ENCODE data around the gene ARHGAP12. TPM values are rescaled to one million over a fixed set of nuclear protein-coding genes. Genes with fewer than 3 reads are reported as not detected.

ARHGAP12 gene
- polyA plus RNA-seq, 1 donor from 2014 or later, result 62.6 TPM

DNA sequence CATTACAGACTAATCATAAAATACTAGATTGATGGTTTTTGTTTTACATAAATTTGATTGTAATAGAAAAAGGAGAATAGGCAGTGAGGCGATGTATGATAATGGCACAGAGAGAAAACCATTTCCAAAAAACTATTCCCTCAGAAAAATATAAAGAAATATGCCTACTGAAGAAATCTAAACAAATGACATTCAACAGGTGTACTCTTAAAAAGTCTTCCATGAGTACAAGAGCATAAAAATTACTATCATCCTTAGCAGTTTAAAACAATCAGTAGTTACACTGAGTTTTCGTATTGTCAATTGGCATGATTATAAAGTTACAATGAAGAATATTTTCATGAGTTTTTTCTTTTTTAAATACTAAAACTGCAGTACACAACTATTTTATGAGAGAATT lies 75.0 kb downstream of the ARHGAP12 start:
- H3K4me3 ChIP-seq (ENCODE audit: low read length), result no peak overlapping the region
- H3K79me2 ChIP-seq (replicated peaks; ENCODE audit: insufficient read depth, low read length), result peaks cover 3% of the 10 kb centered on the region
- no peaks in the 10 kb centered on the region for H3K36me3 ChIP-seq (ENCODE audit: insufficient read depth, low read length)
- no peaks in the 10 kb centered on the region for H3K9me2 ChIP-seq (ENCODE audit: insufficient read depth, low read length)
- no peak for TF ChIP-seq REST (IDR thresholded peaks at IDR 0.05; ENCODE audit: borderline replicate concordance)
- TF ChIP-seq POLR2AphosphoS5 (IDR thresholded peaks at IDR 0.05), result no peak
- TF ChIP-seq EZH2 (IDR thresholded peaks at IDR 0.05; ENCODE audit: borderline replicate concordance, insufficient read depth, low read length, poor library complexity, severe bottlenecking), result no peak
- no peak for TF ChIP-seq MXI1 (conservative IDR thresholded peaks at IDR 0.05; ENCODE audit: poor library complexity, severe bottlenecking)
- TF ChIP-seq EP300 (conservative IDR thresholded peaks at IDR 0.05; ENCODE audit: poor library complexity, severe bottlenecking), result no peak
- no peak for TF ChIP-seq TAF1 (IDR thresholded peaks at IDR 0.05; ENCODE audit: low read depth)
- TF ChIP-seq RAD21 (conservative IDR thresholded peaks at IDR 0.05), result no peak
- no peak for TF ChIP-seq SMC3 (conservative IDR thresholded peaks at IDR 0.05; ENCODE audit: poor library complexity)
- H4K20me1 ChIP-seq (ENCODE audit: insufficient read depth), result no peaks in the 10 kb centered on the region
- H3F3A ChIP-seq (ENCODE audit: insufficient read depth, low read length, poor library complexity, severe bottlenecking), result no peaks in the 10 kb centered on the region
- H3K4me2 ChIP-seq (ENCODE audit: low read length), result no peak overlapping the region
- H3K9ac ChIP-seq (ENCODE audit: low read length), result no peak overlapping the region
- no peak overlapping the region for H2AFZ ChIP-seq (ENCODE audit: low read depth, low read length)
- no peaks in the 10 kb centered on the region for H3K27me3 ChIP-seq (ENCODE audit: insufficient read depth, low read depth, low read length)
- H3K27ac ChIP-seq (ENCODE audit: low read length), result no peak overlapping the region
- H3K9me3 ChIP-seq (ENCODE audit: low read length), result no peaks in the 10 kb centered on the region

DNA sequence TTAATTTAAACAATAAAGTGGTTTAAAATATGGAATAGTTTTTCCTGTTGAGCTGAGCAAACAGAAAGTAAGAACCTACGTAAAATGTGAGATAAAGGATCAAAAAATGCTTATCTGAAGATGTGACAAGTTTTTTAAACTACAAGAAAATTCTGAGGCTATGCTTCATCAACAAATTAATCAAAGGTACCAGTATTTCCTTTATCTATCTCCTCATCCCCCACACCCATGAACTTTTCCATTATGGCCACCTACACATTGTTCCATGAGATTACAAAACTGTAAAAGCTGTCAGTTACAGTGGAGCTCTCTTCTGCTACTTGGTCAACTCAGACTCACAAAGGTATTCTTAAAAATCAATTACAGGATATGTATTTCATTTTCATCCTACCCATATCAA lies 77.4 kb downstream of the ARHGAP12 start:
- H3K79me2 ChIP-seq (replicated peaks; ENCODE audit: insufficient read depth, low read length), result peaks cover under 1% of the 10 kb centered on the region

More for the DNA sequence above, 77.4 kb downstream of the ARHGAP12 start:
- H3K27ac ChIP-seq (ENCODE audit: low read length), result no peak overlapping the region
- H3K9me3 ChIP-seq (ENCODE audit: low read length), result no peaks in the 10 kb centered on the region
- H3K36me3 ChIP-seq (ENCODE audit: insufficient read depth, low read length), result no peaks in the 10 kb centered on the region
- H3K27me3 ChIP-seq (ENCODE audit: insufficient read depth, low read depth, low read length), result no peaks in the 10 kb centered on the region
- no peak overlapping the region for H2AFZ ChIP-seq (ENCODE audit: low read depth, low read length)
- no peaks in the 10 kb centered on the region for H3K9me2 ChIP-seq (ENCODE audit: insufficient read depth, low read length)
- H3K9ac ChIP-seq (ENCODE audit: low read length), result no peak overlapping the region
- no peaks in the 10 kb centered on the region for H4K20me1 ChIP-seq (ENCODE audit: insufficient read depth)
- TF ChIP-seq TAF1 (IDR thresholded peaks at IDR 0.05; ENCODE audit: low read depth) (no peak), REST (IDR thresholded peaks at IDR 0.05; ENCODE audit: borderline replicate concordance) (no peak), POLR2AphosphoS5 (IDR thresholded peaks at IDR 0.05) (no peak), SMC3 (conservative IDR thresholded peaks at IDR 0.05; ENCODE audit: poor library complexity) (no peak), RAD21 (conservative IDR thresholded peaks at IDR 0.05) (no peak), EP300 (conservative IDR thresholded peaks at IDR 0.05; ENCODE audit: poor library complexity, severe bottlenecking) (no peak), MXI1 (conservative IDR thresholded peaks at IDR 0.05; ENCODE audit: poor library complexity, severe bottlenecking) (no peak), EZH2 (IDR thresholded peaks at IDR 0.05; ENCODE audit: borderline replicate concordance, insufficient read depth, low read length, poor library complexity, severe bottlenecking) (no peak)
- TF ChIP-seq, protein P1, sequence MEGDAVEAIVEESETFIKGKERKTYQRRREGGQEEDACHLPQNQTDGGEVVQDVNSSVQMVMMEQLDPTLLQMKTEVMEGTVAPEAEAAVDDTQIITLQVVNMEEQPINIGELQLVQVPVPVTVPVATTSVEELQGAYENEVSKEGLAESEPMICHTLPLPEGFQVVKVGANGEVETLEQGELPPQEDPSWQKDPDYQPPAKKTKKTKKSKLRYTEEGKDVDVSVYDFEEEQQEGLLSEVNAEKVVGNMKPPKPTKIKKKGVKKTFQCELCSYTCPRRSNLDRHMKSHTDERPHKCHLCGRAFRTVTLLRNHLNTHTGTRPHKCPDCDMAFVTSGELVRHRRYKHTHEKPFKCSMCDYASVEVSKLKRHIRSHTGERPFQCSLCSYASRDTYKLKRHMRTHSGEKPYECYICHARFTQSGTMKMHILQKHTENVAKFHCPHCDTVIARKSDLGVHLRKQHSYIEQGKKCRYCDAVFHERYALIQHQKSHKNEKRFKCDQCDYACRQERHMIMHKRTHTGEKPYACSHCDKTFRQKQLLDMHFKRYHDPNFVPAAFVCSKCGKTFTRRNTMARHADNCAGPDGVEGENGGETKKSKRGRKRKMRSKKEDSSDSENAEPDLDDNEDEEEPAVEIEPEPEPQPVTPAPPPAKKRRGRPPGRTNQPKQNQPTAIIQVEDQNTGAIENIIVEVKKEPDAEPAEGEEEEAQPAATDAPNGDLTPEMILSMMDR (IDR thresholded peaks at IDR 0.05; ENCODE audit: poor library complexity, severe bottlenecking), result no peak
- H3K4me3 ChIP-seq (ENCODE audit: low read length), result no peak overlapping the region
- H3K4me2 ChIP-seq (ENCODE audit: low read length), result no peak overlapping the region
- H3F3A ChIP-seq (ENCODE audit: insufficient read depth, low read length, poor library complexity, severe bottlenecking), result no peaks in the 10 kb centered on the region

Measured in neural cell (in vitro differentiated cells).